H9 (cell line): Measurements from ENCODE around the gene EFNB3. TPM values are rescaled to one million over a fixed set of nuclear protein-coding genes. Genes with fewer than 3 reads are reported as not detected.

ENCODE experiments used
- DNase-seq: peaks from one replicate; pipeline ENCODE4 v3.0.0-alpha.2; 2017
- H2AFZ ChIP-seq: one replicate; pipeline ENCODE4 v1.6.1; 2013; ENCODE audit warnings: mild to moderate bottlenecking, low read length, control low read depth, moderate library complexity
- H2AK5ac ChIP-seq: 2 replicates; pipeline ENCODE4 v1.6.1; 2013; ENCODE audit warnings: low read length, control low read depth, mixed read lengths; ENCODE audit not compliant: insufficient read length
- H2BK120ac ChIP-seq: one replicate; pipeline ENCODE4 v1.6.1; 2013; ENCODE audit warnings: low read depth, mild to moderate bottlenecking, low read length, control low read depth, inconsistent platforms; ENCODE audit not compliant: poor library complexity, severe bottlenecking
- H2BK12ac ChIP-seq: 2 replicates; pipeline ENCODE4 v1.6.1; 2013; ENCODE audit warnings: low read length, control low read depth, mixed read lengths, low read depth; ENCODE audit not compliant: insufficient read length
- H2BK15ac ChIP-seq: 2 replicates; pipeline ENCODE4 v1.6.1; 2013; ENCODE audit warnings: low read depth, low read length, control low read depth
- H2BK20ac ChIP-seq: one replicate; pipeline ENCODE4 v1.6.1; 2013; ENCODE audit warnings: low read depth, mild to moderate bottlenecking, low read length, control low read depth, inconsistent platforms; ENCODE audit not compliant: poor library complexity, severe bottlenecking
- H2BK5ac ChIP-seq: 2 replicates; pipeline ENCODE4 v1.6.1; 2013; ENCODE audit warnings: low read length, control low read depth, mixed read lengths; ENCODE audit not compliant: insufficient read length
- H3K14ac ChIP-seq: 2 replicates; pipeline ENCODE4 v1.6.1; 2013; ENCODE audit warnings: low read length, control low read depth; ENCODE audit not compliant: insufficient read depth
- H3K18ac ChIP-seq: 2 replicates; pipeline ENCODE4 v1.6.1; 2013; ENCODE audit warnings: low read depth, mild to moderate bottlenecking, mixed read lengths, low read length, control low read depth; ENCODE audit not compliant: insufficient read length
- H3K23ac ChIP-seq: 2 replicates; pipeline ENCODE4 v1.6.1; 2013; ENCODE audit warnings: low read length, control low read depth, mixed read lengths, low read depth; ENCODE audit not compliant: insufficient read length
- H3K23me2 ChIP-seq: 2 replicates; pipeline ENCODE4 v1.6.1; 2013; ENCODE audit warnings: low read depth, mild to moderate bottlenecking, mixed read lengths, low read length, control low read depth; ENCODE audit not compliant: insufficient read length, poor library complexity, severe bottlenecking
- H3K27ac ChIP-seq: 2 replicates; pipeline ENCODE4 v1.5.1; 2013; ENCODE audit warnings: low read length, control low read depth, mixed read lengths, low read depth; ENCODE audit not compliant: insufficient read length
- H3K27me3 ChIP-seq: 2 replicates; pipeline ENCODE4 v1.6.1; 2013; ENCODE audit warnings: low read length, control low read depth, inconsistent platforms; ENCODE audit not compliant: insufficient read depth
- H3K4ac ChIP-seq: 2 replicates; pipeline ENCODE4 v1.6.1; 2013; ENCODE audit warnings: low read depth, mild to moderate bottlenecking, control low read depth, inconsistent platforms, low read length, moderate library complexity
- H3K4me1 ChIP-seq: 2 replicates; pipeline ENCODE4 v1.6.1; 2013; ENCODE audit warnings: low read length, control low read depth, inconsistent platforms; ENCODE audit not compliant: insufficient read depth
- H3K4me2 ChIP-seq: 2 replicates; pipeline ENCODE4 v1.6.1; 2013; ENCODE audit warnings: low read length, control low read depth, mixed read lengths; ENCODE audit not compliant: insufficient read length, insufficient read depth
- H3K56ac ChIP-seq: 2 replicates; pipeline ENCODE4 v1.6.1; 2013; ENCODE audit warnings: low read depth, mild to moderate bottlenecking, mixed read lengths, low read length, control low read depth; ENCODE audit not compliant: insufficient read length
- H3K79me1 ChIP-seq: 2 replicates; pipeline ENCODE4 v1.6.1; 2013; ENCODE audit warnings: low read depth, mild to moderate bottlenecking, moderate library complexity, low read length, control low read depth, inconsistent platforms; ENCODE audit not compliant: insufficient read depth, poor library complexity, severe bottlenecking
- H3K79me2 ChIP-seq: 2 replicates; pipeline ENCODE4 v1.6.1; 2013; ENCODE audit warnings: low read length, control low read depth, inconsistent platforms; ENCODE audit not compliant: insufficient read depth
- H3K9ac ChIP-seq: 2 replicates; pipeline ENCODE4 v1.6.1; 2013; ENCODE audit warnings: low read length, control low read depth, mixed read lengths; ENCODE audit not compliant: insufficient read length; ENCODE audit errors: extremely low read depth
- H3K9me3 ChIP-seq: one replicate; pipeline ENCODE4 v1.6.1; 2013; ENCODE audit warnings: low read depth, low read length, inconsistent platforms; ENCODE audit not compliant: control insufficient read depth
- H3T11ph ChIP-seq: one replicate; pipeline ENCODE4 v1.6.1; 2013; ENCODE audit warnings: mild to moderate bottlenecking, low read length, control low read depth, inconsistent platforms
- H4K20me1 ChIP-seq: one replicate; pipeline ENCODE4 v1.6.1; 2013; ENCODE audit not compliant: control insufficient read depth, insufficient read length, insufficient read depth
- H4K5ac ChIP-seq: 2 replicates; pipeline ENCODE4 v1.6.1; 2013; ENCODE audit warnings: low read depth, mild to moderate bottlenecking, mixed read lengths, low read length, control low read depth; ENCODE audit not compliant: insufficient read length
- H4K8ac ChIP-seq: replicated peaks from 2 replicates; pipeline ENCODE4 v1.6.1; 2013; ENCODE audit warnings: low read length, control low read depth, mixed read lengths, low read depth; ENCODE audit not compliant: insufficient read length
- H4K91ac ChIP-seq: 2 replicates; pipeline ENCODE4 v1.6.1; 2013; ENCODE audit warnings: low read depth, mild to moderate bottlenecking, moderate library complexity, mixed read lengths, low read length, control low read depth; ENCODE audit not compliant: insufficient read length
- H3K27ac Mint-ChIP-seq, 3 experiments: 2 replicates in 2 of 3; 3 replicates in 1 of 3; pipeline ENCODE4 v1.8.0; 2020 to 2021; ENCODE audit warnings: mixed read lengths in 3 of 3, mild to moderate bottlenecking in 1 of 3, moderate library complexity in 1 of 3
- H3K27me3 Mint-ChIP-seq: 2 replicates; pipeline ENCODE4 v1.8.0; 2021; ENCODE audit warnings: low read depth, mild to moderate bottlenecking, moderate library complexity, mixed read lengths
- H3K36me3 Mint-ChIP-seq, 3 experiments: 2 replicates in 2 of 3; 3 replicates in 1 of 3; pipeline ENCODE4 v1.8.0; 2020 to 2021; ENCODE audit warnings: low read depth in 3 of 3, mixed read lengths in 3 of 3; ENCODE audit not compliant: insufficient read depth in 1 of 3
- H3K4me1 Mint-ChIP-seq, 2 experiments: 2 replicates each; pipeline ENCODE4 v1.8.0; 2020; ENCODE audit warnings: mixed read lengths in 2 of 2
- H3K4me3 Mint-ChIP-seq, 2 experiments: 2 replicates in 1 of 2; 3 replicates in 1 of 2; pipeline ENCODE4 v1.8.0; 2020 to 2021; ENCODE audit warnings: mild to moderate bottlenecking in 2 of 2, mixed read lengths in 2 of 2, moderate library complexity in 1 of 2
- H3K9me3 Mint-ChIP-seq, 2 experiments: 2 replicates in 1 of 2; 3 replicates in 1 of 2; pipeline ENCODE4 v1.8.0; 2020; ENCODE audit warnings: mild to moderate bottlenecking in 2 of 2, mixed read lengths in 2 of 2, moderate library complexity in 1 of 2
- WGBS: extraction: QIAGEN DNeasy Blood & Tissue Kit; methylation state at CpG from one replicate; pipeline ENCODE4 v1.1.7; 2013; ENCODE audit warnings: missing lambda C conversion rate, low lambda C conversion rate, mixed read lengths; ENCODE audit not compliant: insufficient read length; ENCODE audit errors: extremely low coverage; 5-methylcytosine and 5-hydroxymethylcytosine counted together
- total RNA-seq: library from RNA; stranded (reverse); gene quantifications from 2 replicates; pipeline ENCODE4 v1.2.1, GENCODE V29; 2021
- TF ChIP-seq, protein P1 (sequence below): fragments of 200-600 bp; sonication (generic); conservative IDR thresholded peaks from 3 replicates; pipeline ENCODE4 v1.8.0; 2021; ENCODE audit warnings: antibody characterized with exemption, mild to moderate bottlenecking

EFNB3 gene
- total RNA-seq, 1 experiment from 2014 or later: 11.3 TPM

DNA sequence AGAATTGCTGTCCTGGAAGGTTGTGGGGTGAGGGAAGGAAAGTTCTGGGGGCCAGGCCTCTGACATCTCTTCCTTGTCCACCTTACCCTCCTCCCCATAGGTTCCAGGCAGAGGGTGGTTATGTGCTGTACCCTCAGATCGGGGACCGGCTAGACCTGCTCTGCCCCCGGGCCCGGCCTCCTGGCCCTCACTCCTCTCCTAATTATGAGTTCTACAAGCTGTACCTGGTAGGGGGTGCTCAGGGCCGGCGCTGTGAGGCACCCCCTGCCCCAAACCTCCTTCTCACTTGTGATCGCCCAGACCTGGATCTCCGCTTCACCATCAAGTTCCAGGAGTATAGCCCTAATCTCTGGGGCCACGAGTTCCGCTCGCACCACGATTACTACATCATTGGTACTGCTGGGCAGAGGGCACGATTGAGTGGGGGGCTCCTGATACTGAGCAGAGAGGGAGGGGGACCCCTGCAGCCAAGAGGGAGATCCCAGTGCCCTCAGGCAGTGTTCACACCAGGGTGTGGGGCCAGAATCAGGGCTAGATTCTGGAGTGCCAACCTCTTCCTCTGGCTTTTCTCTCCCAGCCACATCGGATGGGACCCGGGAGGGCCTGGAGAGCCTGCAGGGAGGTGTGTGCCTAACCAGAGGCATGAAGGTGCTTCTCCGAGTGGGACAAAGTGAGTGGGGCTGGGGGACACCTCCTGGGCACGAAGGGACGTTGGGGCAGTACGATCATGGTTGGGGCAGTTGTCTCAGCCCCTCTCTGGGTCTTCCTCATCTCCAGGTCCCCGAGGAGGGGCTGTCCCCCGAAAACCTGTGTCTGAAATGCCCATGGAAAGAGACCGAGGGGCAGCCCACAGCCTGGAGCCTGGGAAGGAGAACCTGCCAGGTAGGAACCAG, 3.1 kb downstream of the EFNB3 start:
- H3K56ac ChIP-seq: no peak overlapping the region
- no peak overlapping the region for H2BK20ac ChIP-seq
- no peaks in the 10 kb centered on the region for H3K9me3 Mint-ChIP-seq
- H3K4me1 Mint-ChIP-seq: peaks cover 45 to 53% of the 10 kb centered on the region in 2 experiments
- H2AK5ac ChIP-seq: no peak overlapping the region
- no peak overlapping the region for H4K91ac ChIP-seq
- H3K14ac ChIP-seq: no peak overlapping the region
- peaks cover 0 to 7% (median 0%) of the 10 kb centered on the region in 3 experiments; a peak in 3 of 7 replicates for H3K36me3 Mint-ChIP-seq
- no peak overlapping the region for H2BK15ac ChIP-seq
- no peak overlapping the region for H3K9ac ChIP-seq
- H2AFZ ChIP-seq: no peak overlapping the region
- no peak overlapping the region for H3K27ac ChIP-seq
- H3K9me3 ChIP-seq: no peaks in the 10 kb centered on the region
- H3K27me3 Mint-ChIP-seq: peaks cover 47% of the 10 kb centered on the region
- no CpG with 5 or more reads among the region's 22 CpGs for WGBS
- H3K4me3 Mint-ChIP-seq: no peak overlapping the region
- no peak overlapping the region for H2BK120ac ChIP-seq
- no peak overlapping the region for H4K5ac ChIP-seq
- no peak overlapping the region for H3T11ph ChIP-seq
- H3K79me1 ChIP-seq: no peaks in the 10 kb centered on the region
- DNase-seq: no peak
- H3K4me1 ChIP-seq: peaks cover 3% of the 10 kb centered on the region
- H3K23me2 ChIP-seq: peaks cover 18% of the 10 kb centered on the region
- H3K4ac ChIP-seq: no peak overlapping the region
- H3K23ac ChIP-seq: no peak overlapping the region
- no peak overlapping the region for H3K4me2 ChIP-seq
- TF ChIP-seq, protein P1, sequence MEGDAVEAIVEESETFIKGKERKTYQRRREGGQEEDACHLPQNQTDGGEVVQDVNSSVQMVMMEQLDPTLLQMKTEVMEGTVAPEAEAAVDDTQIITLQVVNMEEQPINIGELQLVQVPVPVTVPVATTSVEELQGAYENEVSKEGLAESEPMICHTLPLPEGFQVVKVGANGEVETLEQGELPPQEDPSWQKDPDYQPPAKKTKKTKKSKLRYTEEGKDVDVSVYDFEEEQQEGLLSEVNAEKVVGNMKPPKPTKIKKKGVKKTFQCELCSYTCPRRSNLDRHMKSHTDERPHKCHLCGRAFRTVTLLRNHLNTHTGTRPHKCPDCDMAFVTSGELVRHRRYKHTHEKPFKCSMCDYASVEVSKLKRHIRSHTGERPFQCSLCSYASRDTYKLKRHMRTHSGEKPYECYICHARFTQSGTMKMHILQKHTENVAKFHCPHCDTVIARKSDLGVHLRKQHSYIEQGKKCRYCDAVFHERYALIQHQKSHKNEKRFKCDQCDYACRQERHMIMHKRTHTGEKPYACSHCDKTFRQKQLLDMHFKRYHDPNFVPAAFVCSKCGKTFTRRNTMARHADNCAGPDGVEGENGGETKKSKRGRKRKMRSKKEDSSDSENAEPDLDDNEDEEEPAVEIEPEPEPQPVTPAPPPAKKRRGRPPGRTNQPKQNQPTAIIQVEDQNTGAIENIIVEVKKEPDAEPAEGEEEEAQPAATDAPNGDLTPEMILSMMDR: no peak
- H4K8ac ChIP-seq: no peak overlapping the region
- no peaks in the 10 kb centered on the region for H3K79me2 ChIP-seq
- no peak overlapping the region for H2BK12ac ChIP-seq
- no peaks in the 10 kb centered on the region; the same call in 1 of the 2 replicates for H3K27me3 ChIP-seq
- no peak overlapping the region; a peak in 1 of 7 replicates for H3K27ac Mint-ChIP-seq
- no peak overlapping the region for H3K18ac ChIP-seq
- no peak overlapping the region for H2BK5ac ChIP-seq
- H4K20me1 ChIP-seq: no peaks in the 10 kb centered on the region
